ENCODE results near the gene TMEM167A.

Gene TMEM167A

DNA sequence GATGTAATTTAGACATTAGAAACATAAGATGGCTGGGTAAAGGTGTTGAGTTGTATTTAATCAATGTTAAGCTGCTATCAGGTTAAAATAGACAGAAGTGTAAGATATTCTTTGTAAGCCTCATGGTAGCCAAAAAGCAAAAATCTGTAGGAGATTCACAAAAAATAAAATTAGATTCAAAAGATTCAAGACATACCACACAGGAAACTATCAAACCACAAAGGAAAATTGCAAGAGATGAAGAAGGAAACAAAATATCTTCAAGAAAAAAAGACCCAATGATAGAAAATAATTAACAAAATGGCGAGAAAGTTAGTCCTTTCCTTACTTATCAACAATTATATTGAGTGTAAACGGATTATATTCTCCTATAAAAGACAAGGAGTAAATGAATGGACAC, 15.4 kb upstream of the TMEM167A start:
- Histone ChIP-seq H3K27me3 (replicated peaks; ENCODE audit: insufficient read depth, low read length) (no peaks in the 10 kb centered on the region), H3K4me2 (ENCODE audit: low read depth, low read length) (peak overlapping the region; percentile 11; the same call in 1 of the 2 replicates), H3K27ac (ENCODE audit: low read length) (no peak overlapping the region), H3K79me2 (ENCODE audit: low read length) (peaks cover 5% of the 10 kb centered on the region; the same call in 1 of the 2 replicates), H3K36me3 (replicated peaks; ENCODE audit: insufficient read depth, low read length) (no peaks in the 10 kb centered on the region), H3F3A (ENCODE audit: insufficient read depth, low read length) (no peaks in the 10 kb centered on the region), H3K9me2 (replicated peaks; ENCODE audit: insufficient read depth, low read length) (no peaks in the 10 kb centered on the region), H3K4me1 (ENCODE audit: low read length) (peaks cover 18% of the 10 kb centered on the region), H3K9me3 (replicated peaks; ENCODE audit: insufficient read depth, low read length) (no peaks in the 10 kb centered on the region), H3K4me3 (ENCODE audit: low read length) (no peak overlapping the region), H4K20me1 (ENCODE audit: insufficient read depth, low read length) (no peaks in the 10 kb centered on the region), H2AFZ (ENCODE audit: low read length) (no peak overlapping the region), H3K9ac (ENCODE audit: low read length) (no peak overlapping the region)
- DNase-seq, result no peak
- TF ChIP-seq, protein P1, sequence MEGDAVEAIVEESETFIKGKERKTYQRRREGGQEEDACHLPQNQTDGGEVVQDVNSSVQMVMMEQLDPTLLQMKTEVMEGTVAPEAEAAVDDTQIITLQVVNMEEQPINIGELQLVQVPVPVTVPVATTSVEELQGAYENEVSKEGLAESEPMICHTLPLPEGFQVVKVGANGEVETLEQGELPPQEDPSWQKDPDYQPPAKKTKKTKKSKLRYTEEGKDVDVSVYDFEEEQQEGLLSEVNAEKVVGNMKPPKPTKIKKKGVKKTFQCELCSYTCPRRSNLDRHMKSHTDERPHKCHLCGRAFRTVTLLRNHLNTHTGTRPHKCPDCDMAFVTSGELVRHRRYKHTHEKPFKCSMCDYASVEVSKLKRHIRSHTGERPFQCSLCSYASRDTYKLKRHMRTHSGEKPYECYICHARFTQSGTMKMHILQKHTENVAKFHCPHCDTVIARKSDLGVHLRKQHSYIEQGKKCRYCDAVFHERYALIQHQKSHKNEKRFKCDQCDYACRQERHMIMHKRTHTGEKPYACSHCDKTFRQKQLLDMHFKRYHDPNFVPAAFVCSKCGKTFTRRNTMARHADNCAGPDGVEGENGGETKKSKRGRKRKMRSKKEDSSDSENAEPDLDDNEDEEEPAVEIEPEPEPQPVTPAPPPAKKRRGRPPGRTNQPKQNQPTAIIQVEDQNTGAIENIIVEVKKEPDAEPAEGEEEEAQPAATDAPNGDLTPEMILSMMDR (IDR thresholded peaks at IDR 0.05; ENCODE audit: low read length), result no peak
- TF ChIP-seq EZH2 (optimal IDR thresholded peaks at IDR 0.05; ENCODE audit: low read depth, low read length), result no peak
- no peak for TF ChIP-seq EZH2phosphoT487 (IDR thresholded peaks at IDR 0.05; ENCODE audit: low read length)

DNA sequence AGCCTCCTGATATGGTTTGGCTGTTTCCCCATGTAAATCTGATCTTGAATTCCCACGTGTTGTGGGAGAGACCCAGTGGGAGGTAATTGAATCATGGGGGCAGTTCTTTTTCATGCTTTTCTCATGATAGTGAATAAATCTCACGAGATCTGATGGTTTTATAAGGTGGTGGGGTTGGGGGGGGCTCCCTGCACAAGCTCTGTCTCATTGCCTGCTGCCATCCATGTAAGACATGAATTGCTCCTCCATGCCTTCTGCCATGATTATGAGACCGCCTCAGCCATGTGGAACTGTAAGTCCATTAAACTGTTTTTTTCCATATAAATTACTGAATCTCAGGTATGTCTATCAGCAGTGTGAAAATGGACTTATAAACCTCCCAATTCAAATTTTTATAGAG, 13.0 kb upstream of the TMEM167A start:
- no peaks in the 10 kb centered on the region for H3K27me3 ChIP-seq (replicated peaks; ENCODE audit: insufficient read depth, low read length)
- H3K36me3 ChIP-seq (replicated peaks; ENCODE audit: insufficient read depth, low read length), result no peaks in the 10 kb centered on the region
- H3K9me2 ChIP-seq (replicated peaks; ENCODE audit: insufficient read depth, low read length), result no peaks in the 10 kb centered on the region
- peaks cover 5% of the 10 kb centered on the region; the same call in 1 of the 2 replicates for H3K79me2 ChIP-seq (ENCODE audit: low read length)
- TF ChIP-seq EZH2phosphoT487 (IDR thresholded peaks at IDR 0.05; ENCODE audit: low read length) (no peak), EZH2 (optimal IDR thresholded peaks at IDR 0.05; ENCODE audit: low read depth, low read length) (no peak)
- TF ChIP-seq, protein P1 (IDR thresholded peaks at IDR 0.05; ENCODE audit: low read length), result no peak
- H3F3A ChIP-seq (ENCODE audit: insufficient read depth, low read length), result no peaks in the 10 kb centered on the region
- no peak for DNase-seq
- H3K4me1 ChIP-seq (ENCODE audit: low read length), result peaks cover 15% of the 10 kb centered on the region
- H3K4me2 ChIP-seq (ENCODE audit: low read depth, low read length), result no peak overlapping the region
- H4K20me1 ChIP-seq (ENCODE audit: insufficient read depth, low read length), result no peaks in the 10 kb centered on the region
- H2AFZ ChIP-seq (ENCODE audit: low read length), result no peak overlapping the region
- no peak overlapping the region for H3K27ac ChIP-seq (ENCODE audit: low read length)
- no peak overlapping the region for H3K4me3 ChIP-seq (ENCODE audit: low read length)
- H3K9me3 ChIP-seq (replicated peaks; ENCODE audit: insufficient read depth, low read length), result no peaks in the 10 kb centered on the region
- no peak overlapping the region for H3K9ac ChIP-seq (ENCODE audit: low read length)

DNA sequence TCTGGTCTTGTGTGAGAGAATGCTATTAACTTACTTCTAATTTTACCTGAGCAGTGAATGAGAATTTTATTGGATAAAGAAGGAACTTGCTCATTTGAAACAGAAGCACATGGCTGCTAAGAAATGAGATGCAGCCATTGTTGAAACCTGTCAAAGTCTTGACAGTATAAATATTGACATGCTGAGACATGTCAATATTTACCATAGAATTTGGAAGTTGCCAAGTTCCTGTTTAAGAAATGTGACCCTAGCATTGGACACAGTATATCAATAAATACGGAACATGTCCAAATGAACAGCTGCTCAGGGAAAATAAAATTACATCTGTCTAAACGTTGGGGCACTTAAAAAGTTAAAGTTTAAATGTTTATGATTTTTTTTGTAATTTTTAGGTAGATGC, 7.9 kb upstream of the TMEM167A start:
- H2AFZ ChIP-seq (ENCODE audit: low read length), result no peak overlapping the region
- H3K9me3 ChIP-seq (replicated peaks; ENCODE audit: insufficient read depth, low read length), result no peaks in the 10 kb centered on the region
- H3F3A ChIP-seq (ENCODE audit: insufficient read depth, low read length), result no peaks in the 10 kb centered on the region
- H3K27me3 ChIP-seq (replicated peaks; ENCODE audit: insufficient read depth, low read length), result no peaks in the 10 kb centered on the region
- no peak overlapping the region for H3K9ac ChIP-seq (ENCODE audit: low read length)
- H3K9me2 ChIP-seq (replicated peaks; ENCODE audit: insufficient read depth, low read length), result no peaks in the 10 kb centered on the region
- no peaks in the 10 kb centered on the region for H4K20me1 ChIP-seq (ENCODE audit: insufficient read depth, low read length)
- no peak overlapping the region for H3K4me3 ChIP-seq (ENCODE audit: low read length)
- no peak for DNase-seq
- no peaks in the 10 kb centered on the region for H3K36me3 ChIP-seq (replicated peaks; ENCODE audit: insufficient read depth, low read length)
- H3K4me1 ChIP-seq (ENCODE audit: low read length), result no peaks in the 10 kb centered on the region
- no peak overlapping the region for H3K27ac ChIP-seq (ENCODE audit: low read length)
- TF ChIP-seq, protein P1 (IDR thresholded peaks at IDR 0.05; ENCODE audit: low read length), result no peak
- TF ChIP-seq EZH2 (optimal IDR thresholded peaks at IDR 0.05; ENCODE audit: low read depth, low read length) (no peak), EZH2phosphoT487 (IDR thresholded peaks at IDR 0.05; ENCODE audit: low read length) (no peak)
- no peak overlapping the region for H3K4me2 ChIP-seq (ENCODE audit: low read depth, low read length)
- peaks cover 9% of the 10 kb centered on the region for H3K79me2 ChIP-seq (ENCODE audit: low read length)

Data from MM.1S (cell line).